Astrocyte (in vitro differentiated cells and primary cell): ENCODE measurements around the gene SLC39A1. TPM values are rescaled to one million over a fixed set of nuclear protein-coding genes. Genes with fewer than 3 reads are reported as not detected.
"Not testable (repeated sequence)": the region's sequence is repeated elsewhere in the genome, so short reads cannot be mapped to it uniquely, and the experiment has no call there.

Source experiments
- DNase-seq: peaks from one replicate; pipeline ENCODE4 v3.0.0-alpha.2; 2010; ENCODE audit warnings: low read depth
- FAIRE-seq: peaks from 2 replicates; lab custom pipeline; 2011; peaks lifted over from hg19 to GRCh38; lab: Jason Lieb, UNC
- H2AFZ ChIP-seq: 2 replicates; pipeline ENCODE4 v1.6.0; 2012; ENCODE audit warnings: low read depth, low read length, inconsistent platforms
- H3K27ac ChIP-seq: 2 replicates; pipeline ENCODE4 v1.5.1; 2011; ENCODE audit warnings: low read depth, low read length, inconsistent platforms
- H3K27me3 ChIP-seq: 2 replicates; pipeline ENCODE4 v1.6.0; 2011; ENCODE audit warnings: low read length, inconsistent platforms; ENCODE audit not compliant: insufficient read depth
- H3K36me3 ChIP-seq: 2 replicates; pipeline ENCODE4 v1.5.1; 2011; ENCODE audit warnings: low read length, inconsistent platforms; ENCODE audit not compliant: insufficient read depth
- H3K4me1 ChIP-seq: 2 replicates; pipeline ENCODE4 v1.5.1; 2011; ENCODE audit warnings: low read length, inconsistent platforms; ENCODE audit not compliant: insufficient read depth
- H3K4me2 ChIP-seq: 2 replicates; pipeline ENCODE4 v1.6.0; 2012; ENCODE audit warnings: low read length, inconsistent platforms
- H3K4me3 ChIP-seq: 2 replicates; pipeline ENCODE4 v1.5.1; 2011; ENCODE audit warnings: low read depth, mild to moderate bottlenecking, low read length, inconsistent platforms; ENCODE audit not compliant: insufficient read depth
- H3K79me2 ChIP-seq: 2 replicates; pipeline ENCODE4 v1.6.0; 2012; ENCODE audit warnings: mild to moderate bottlenecking, low read length, inconsistent platforms; ENCODE audit not compliant: insufficient read depth
- H3K9ac ChIP-seq: 2 replicates; pipeline ENCODE4 v1.6.0; 2012; ENCODE audit warnings: mild to moderate bottlenecking, low read length, inconsistent platforms
- H3K9me3 ChIP-seq: 2 replicates; pipeline ENCODE4 v1.5.1; 2012; ENCODE audit warnings: low read depth, mild to moderate bottlenecking, low read length, inconsistent platforms; ENCODE audit not compliant: insufficient read depth
- H4K20me1 ChIP-seq: 2 replicates; pipeline ENCODE4 v1.6.0; 2012; ENCODE audit warnings: low read length, inconsistent platforms; ENCODE audit not compliant: insufficient read depth
- H3K27ac Mint-ChIP-seq: one replicate; pipeline ENCODE4 v1.8.0; 2021; ENCODE audit warnings: mild to moderate bottlenecking, mixed read lengths; ENCODE audit not compliant: unreplicated experiment
- H3K27me3 Mint-ChIP-seq: one replicate; pipeline ENCODE4 v1.8.0; 2021; ENCODE audit warnings: low read depth, mixed read lengths; ENCODE audit not compliant: unreplicated experiment
- H3K36me3 Mint-ChIP-seq: one replicate; pipeline ENCODE4 v1.8.0; 2021; ENCODE audit warnings: low read depth, mixed read lengths; ENCODE audit not compliant: unreplicated experiment
- H3K4me1 Mint-ChIP-seq: one replicate; pipeline ENCODE4 v1.8.0; 2021; ENCODE audit warnings: low read depth, mixed read lengths; ENCODE audit not compliant: unreplicated experiment
- H3K4me3 Mint-ChIP-seq: one replicate; pipeline ENCODE4 v1.8.0; 2021; ENCODE audit warnings: mild to moderate bottlenecking, moderate library complexity, mixed read lengths; ENCODE audit not compliant: unreplicated experiment
- H3K9me3 Mint-ChIP-seq: one replicate; pipeline ENCODE4 v1.8.0; 2021; ENCODE audit warnings: mild to moderate bottlenecking, mixed read lengths; ENCODE audit not compliant: unreplicated experiment
- EZH2 ChIP-seq: IDR thresholded peaks from 2 replicates; pipeline ENCODE4 v1.6.1; 2012; ENCODE audit warnings: mild to moderate bottlenecking, low read length, inconsistent platforms; ENCODE audit not compliant: insufficient read depth
- total RNA-seq: library from RNA; stranded (reverse); gene quantifications from 2 replicates; pipeline ENCODE4 v1.2.1, GENCODE V29; 2021
- TF ChIP-seq, protein P1 (sequence below): IDR thresholded peaks from 2 replicates; pipeline ENCODE4 v1.5.1; 2011; ENCODE audit warnings: low read depth, mild to moderate bottlenecking, inconsistent platforms, low read length, moderate library complexity; ENCODE audit not compliant: insufficient read depth

The SLC39A1 gene
- total RNA-seq, 1 donor from 2014 or later: 91.7 TPM

DNA sequence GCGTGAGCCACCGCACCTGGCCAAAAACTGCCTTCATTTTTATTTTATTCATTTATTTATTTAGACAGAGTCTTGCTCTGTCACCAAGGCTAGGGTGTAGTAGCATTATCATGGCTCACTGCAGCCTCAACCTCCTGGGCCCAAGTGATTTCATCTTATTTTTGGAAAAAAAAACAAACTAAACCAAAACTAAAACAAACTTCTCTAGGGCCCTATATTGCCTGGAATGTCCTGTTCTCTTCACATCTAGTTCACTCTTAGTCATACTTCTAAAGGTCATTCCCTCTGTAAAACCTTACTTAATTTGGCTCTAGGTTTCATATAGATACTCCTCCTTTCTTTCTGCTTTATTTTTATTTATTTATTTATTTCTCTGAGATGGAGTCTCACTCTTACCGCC lies 42.8 kb upstream of the SLC39A1 start:
- no peak for TF ChIP-seq EZH2
- TF ChIP-seq, protein P1, sequence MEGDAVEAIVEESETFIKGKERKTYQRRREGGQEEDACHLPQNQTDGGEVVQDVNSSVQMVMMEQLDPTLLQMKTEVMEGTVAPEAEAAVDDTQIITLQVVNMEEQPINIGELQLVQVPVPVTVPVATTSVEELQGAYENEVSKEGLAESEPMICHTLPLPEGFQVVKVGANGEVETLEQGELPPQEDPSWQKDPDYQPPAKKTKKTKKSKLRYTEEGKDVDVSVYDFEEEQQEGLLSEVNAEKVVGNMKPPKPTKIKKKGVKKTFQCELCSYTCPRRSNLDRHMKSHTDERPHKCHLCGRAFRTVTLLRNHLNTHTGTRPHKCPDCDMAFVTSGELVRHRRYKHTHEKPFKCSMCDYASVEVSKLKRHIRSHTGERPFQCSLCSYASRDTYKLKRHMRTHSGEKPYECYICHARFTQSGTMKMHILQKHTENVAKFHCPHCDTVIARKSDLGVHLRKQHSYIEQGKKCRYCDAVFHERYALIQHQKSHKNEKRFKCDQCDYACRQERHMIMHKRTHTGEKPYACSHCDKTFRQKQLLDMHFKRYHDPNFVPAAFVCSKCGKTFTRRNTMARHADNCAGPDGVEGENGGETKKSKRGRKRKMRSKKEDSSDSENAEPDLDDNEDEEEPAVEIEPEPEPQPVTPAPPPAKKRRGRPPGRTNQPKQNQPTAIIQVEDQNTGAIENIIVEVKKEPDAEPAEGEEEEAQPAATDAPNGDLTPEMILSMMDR: no peak
- H3K4me3 Mint-ChIP-seq: no peak overlapping the region
- H3K4me3 ChIP-seq: no peak overlapping the region
- no peak for FAIRE-seq
- no peaks in the 10 kb centered on the region for H3K79me2 ChIP-seq
- no peaks in the 10 kb centered on the region for H3K27me3 ChIP-seq
- no peaks in the 10 kb centered on the region for H3K36me3 ChIP-seq
- no peak overlapping the region for H3K9ac ChIP-seq
- peaks cover 4% of the 10 kb centered on the region for H4K20me1 ChIP-seq
- no peaks in the 10 kb centered on the region for H3K27me3 Mint-ChIP-seq
- peak overlapping the region; percentile 26 for H3K4me2 ChIP-seq
- H3K4me1 Mint-ChIP-seq: peaks cover 6% of the 10 kb centered on the region
- no peak overlapping the region for H3K27ac Mint-ChIP-seq
- H2AFZ ChIP-seq: no peak overlapping the region
- DNase-seq: peak; percentile 44
- peaks cover 17% of the 10 kb centered on the region for H3K4me1 ChIP-seq
- no peaks in the 10 kb centered on the region for H3K9me3 ChIP-seq
- no peak overlapping the region for H3K27ac ChIP-seq
- no peaks in the 10 kb centered on the region for H3K9me3 Mint-ChIP-seq
- no peaks in the 10 kb centered on the region for H3K36me3 Mint-ChIP-seq

DNA sequence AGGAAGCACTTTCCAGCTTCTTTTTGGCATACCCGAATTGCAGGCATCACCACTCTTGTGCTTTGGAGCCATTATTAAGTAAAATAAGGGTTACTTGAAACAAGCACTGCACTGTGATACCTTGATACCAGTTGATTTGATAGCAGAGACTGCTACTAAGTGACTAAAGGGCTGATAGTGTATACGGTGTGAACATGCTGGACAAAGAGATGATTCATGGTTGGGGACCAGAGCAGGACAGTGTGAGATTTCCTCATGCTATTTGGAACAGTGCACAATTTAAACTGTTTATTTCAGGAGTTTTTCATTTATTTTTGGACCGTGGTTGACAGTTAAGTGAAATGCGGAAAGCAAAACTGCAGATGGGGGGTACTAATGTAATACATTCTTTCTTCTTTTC lies 37.1 kb upstream of the SLC39A1 start:
- no peak for FAIRE-seq
- H3K27me3 ChIP-seq: no peaks in the 10 kb centered on the region
- peaks cover 3% of the 10 kb centered on the region for H3K36me3 Mint-ChIP-seq

DNA sequence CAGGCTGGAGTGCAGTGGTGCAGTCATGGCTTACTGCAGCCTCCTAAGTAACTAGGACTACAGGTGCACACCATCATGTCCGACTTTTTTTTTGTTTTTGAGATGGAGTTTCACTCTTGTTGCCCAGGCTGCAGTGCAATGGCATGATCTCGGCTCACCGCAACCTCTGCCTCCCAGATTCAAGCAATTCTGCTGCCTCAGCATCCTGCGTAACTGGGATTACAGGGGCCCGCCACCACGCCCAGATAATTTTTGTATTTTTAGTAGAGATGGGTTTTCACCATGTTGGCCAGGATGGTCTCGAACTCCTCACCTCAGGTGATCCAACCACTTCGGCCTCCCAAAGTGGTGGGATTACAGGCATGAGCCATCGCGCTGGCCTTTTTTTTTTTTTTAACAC lies 33.5 kb upstream of the SLC39A1 start:
- H3K27me3 ChIP-seq, H3K27me3 Mint-ChIP-seq, H3K4me3 ChIP-seq, H2AFZ ChIP-seq, H3K27ac Mint-ChIP-seq, H3K9me3 Mint-ChIP-seq, FAIRE-seq, H3K27ac ChIP-seq, DNase-seq, H3K9ac ChIP-seq, H3K79me2 ChIP-seq, H3K4me3 Mint-ChIP-seq, H3K9me3 ChIP-seq, H3K4me2 ChIP-seq: not testable (repeated sequence)
- Mint-ChIP-seq H3K36me3 (peaks cover 12% of the 10 kb centered on the region), H3K4me1 (peaks cover 15% of the 10 kb centered on the region)
- Histone ChIP-seq H3K36me3 (peaks cover 16% of the 10 kb centered on the region), H4K20me1 (peaks cover 19% of the 10 kb centered on the region), H3K4me1 (peaks cover 17% of the 10 kb centered on the region)

More for the DNA sequence above, 37.1 kb upstream of the SLC39A1 start:
- TF ChIP-seq, protein P1: no peak
- TF ChIP-seq EZH2: no peak
- peaks cover 8% of the 10 kb centered on the region for H4K20me1 ChIP-seq
- Mint-ChIP-seq H3K27me3 (no peaks in the 10 kb centered on the region), H3K27ac (no peak overlapping the region), H3K4me1 (peaks cover 8% of the 10 kb centered on the region), H3K4me3 (no peak overlapping the region), H3K9me3 (no peaks in the 10 kb centered on the region)
- H2AFZ ChIP-seq: no peak overlapping the region
- no peak overlapping the region for H3K9ac ChIP-seq
- no peak overlapping the region for H3K27ac ChIP-seq
- H3K36me3 ChIP-seq: no peaks in the 10 kb centered on the region
- H3K79me2 ChIP-seq: no peaks in the 10 kb centered on the region
- no peak overlapping the region for H3K4me3 ChIP-seq
- H3K9me3 ChIP-seq: no peaks in the 10 kb centered on the region
- no peak for DNase-seq
- peaks cover 15% of the 10 kb centered on the region for H3K4me1 ChIP-seq
- H3K4me2 ChIP-seq: no peak overlapping the region
